Testis (tissue), 2 donors: ENCODE data around the gene DRICH1.
"Not testable (repeated sequence)": the region's sequence is repeated elsewhere in the genome, so short reads cannot be mapped to it uniquely, and the experiment has no call there.

ENCODE experiments used
- CTCF ChIP-seq, 3 experiments: fragments of 450-650 bp in 2 of 3; fragments of 200-600 bp in 1 of 3; sonication (generic) in 1 of 3; IDR thresholded peaks; one replicate each; pipeline ENCODE4 v1.5.1; 2016 to 2019; ENCODE audit warnings: antibody characterized with exemption in 3 of 3, mild to moderate bottlenecking in 2 of 3, moderate library complexity in 1 of 3
- POLR2A ChIP-seq: fragments of 450-650 bp; IDR thresholded peaks from one replicate; pipeline ENCODE4 v1.6.1; 2017; ENCODE audit warnings: antibody characterized with exemption, mild to moderate bottlenecking, moderate library complexity

GRCh38 chr22:23672307-23673049 is 40.4 kb upstream of the DRICH1 start:
- not testable (repeated sequence) for TF ChIP-seq CTCF (IDR thresholded peaks at IDR 0.05); POLR2A
